ENCODE measurements around the gene ZNF628.

ZNF628 gene

GRCh38 chr19:55465460-55466240 is 10.8 kb upstream of the ZNF628 start:
- DNase-seq (ENCODE audit: low spot score): no peak
- Mint-ChIP-seq H3K27me3 (ENCODE audit: low read depth) (no peaks in the 10 kb centered on the region), H3K4me3 (no peak overlapping the region), H3K27ac (no peak overlapping the region), H3K9me3 (no peaks in the 10 kb centered on the region), H3K4me1 (ENCODE audit: low read depth) (peaks cover 13% of the 10 kb centered on the region), H3K36me3 (ENCODE audit: low read depth) (no peaks in the 10 kb centered on the region)

- no peaks in the 10 kb centered on the region for H3K36me3 Mint-ChIP-seq (ENCODE audit: low read depth)
- DNase-seq (ENCODE audit: low spot score): no peak
- no peak overlapping the region for H3K4me3 Mint-ChIP-seq
- H3K27me3 Mint-ChIP-seq (ENCODE audit: low read depth): no peaks in the 10 kb centered on the region
- H3K27ac Mint-ChIP-seq: no peak overlapping the region
- H3K4me1 Mint-ChIP-seq (ENCODE audit: low read depth): peaks cover 9% of the 10 kb centered on the region
- H3K9me3 Mint-ChIP-seq: no peaks in the 10 kb centered on the region
Observed at GRCh38 chr19:55466241-55466614, 10.2 kb upstream of the ZNF628 start.

GRCh38 chr19:55467236-55468053 is 9.0 kb upstream of the ZNF628 start:
- peak; percentile 62 for DNase-seq (ENCODE audit: low spot score)
- no peaks in the 10 kb centered on the region for H3K9me3 Mint-ChIP-seq
- no peaks in the 10 kb centered on the region for H3K36me3 Mint-ChIP-seq (ENCODE audit: low read depth)
- peaks cover 5% of the 10 kb centered on the region for H3K4me1 Mint-ChIP-seq (ENCODE audit: low read depth)
- H3K4me3 Mint-ChIP-seq: no peak overlapping the region
- no peak overlapping the region for H3K27ac Mint-ChIP-seq
- H3K27me3 Mint-ChIP-seq (ENCODE audit: low read depth): no peaks in the 10 kb centered on the region

GRCh38 chr19:55468054-55468393 is 8.4 kb upstream of the ZNF628 start:
- H3K4me3 Mint-ChIP-seq: no peak overlapping the region
- no peaks in the 10 kb centered on the region for H3K9me3 Mint-ChIP-seq
- H3K36me3 Mint-ChIP-seq (ENCODE audit: low read depth): no peaks in the 10 kb centered on the region
- no peak for DNase-seq (ENCODE audit: low spot score)
- H3K27me3 Mint-ChIP-seq (ENCODE audit: low read depth): no peaks in the 10 kb centered on the region
- no peak overlapping the region for H3K27ac Mint-ChIP-seq
- H3K4me1 Mint-ChIP-seq (ENCODE audit: low read depth): peaks cover 4% of the 10 kb centered on the region

GRCh38 chr19:55471266-55471665 is 5.2 kb upstream of the ZNF628 start:
- H3K4me3 Mint-ChIP-seq: no peak overlapping the region
- no peaks in the 10 kb centered on the region for H3K36me3 Mint-ChIP-seq (ENCODE audit: low read depth)
- H3K27me3 Mint-ChIP-seq (ENCODE audit: low read depth): no peaks in the 10 kb centered on the region
- no peaks in the 10 kb centered on the region for H3K9me3 Mint-ChIP-seq
- H3K27ac Mint-ChIP-seq: no peak overlapping the region
- H3K4me1 Mint-ChIP-seq (ENCODE audit: low read depth): peaks cover 4% of the 10 kb centered on the region
- DNase-seq (ENCODE audit: low spot score): no peak

GRCh38 chr19:55472463-55472862 is 4.0 kb upstream of the ZNF628 start:
- Mint-ChIP-seq H3K36me3 (ENCODE audit: low read depth) (no peaks in the 10 kb centered on the region), H3K27me3 (ENCODE audit: low read depth) (no peaks in the 10 kb centered on the region), H3K4me1 (ENCODE audit: low read depth) (peaks cover 6% of the 10 kb centered on the region), H3K4me3 (no peak overlapping the region), H3K27ac (no peak overlapping the region), H3K9me3 (no peaks in the 10 kb centered on the region)
- DNase-seq (ENCODE audit: low spot score): no peak

- no peaks in the 10 kb centered on the region for H3K36me3 Mint-ChIP-seq (ENCODE audit: low read depth)
- H3K9me3 Mint-ChIP-seq: no peaks in the 10 kb centered on the region
- H3K27me3 Mint-ChIP-seq (ENCODE audit: low read depth): no peaks in the 10 kb centered on the region
- H3K4me1 Mint-ChIP-seq (ENCODE audit: low read depth): peaks cover 10% of the 10 kb centered on the region
- DNase-seq (ENCODE audit: low spot score): no peak
- H3K4me3 Mint-ChIP-seq: no peak overlapping the region
- H3K27ac Mint-ChIP-seq: no peak overlapping the region
Observed at GRCh38 chr19:55473225-55474012, 3.0 kb upstream of the ZNF628 start.

- peak overlapping the region; percentile 32 for H3K4me3 Mint-ChIP-seq
- peaks cover 3% of the 10 kb centered on the region for H3K36me3 Mint-ChIP-seq (ENCODE audit: low read depth)
Observed at GRCh38 chr19:55474269-55475265, 1.9 kb upstream of the ZNF628 start.

GRCh38 chr19:55477905-55478304 is 1.5 kb downstream of the ZNF628 start:
- no peak for DNase-seq (ENCODE audit: low spot score)
- Mint-ChIP-seq H3K36me3 (ENCODE audit: low read depth) (peaks cover 4% of the 10 kb centered on the region), H3K27ac (peak overlapping the region; percentile 47), H3K4me3 (peak overlapping the region; percentile 87), H3K9me3 (no peaks in the 10 kb centered on the region), H3K27me3 (ENCODE audit: low read depth) (no peaks in the 10 kb centered on the region), H3K4me1 (ENCODE audit: low read depth) (peaks cover 18% of the 10 kb centered on the region)

More at GRCh38 chr19:55474269-55475265, 1.9 kb upstream of the ZNF628 start:
- H3K9me3 Mint-ChIP-seq: no peaks in the 10 kb centered on the region
- H3K27me3 Mint-ChIP-seq (ENCODE audit: low read depth): no peaks in the 10 kb centered on the region
- peak overlapping the region; percentile 41 for H3K27ac Mint-ChIP-seq
- no peak for DNase-seq (ENCODE audit: low spot score)
- peaks cover 18% of the 10 kb centered on the region for H3K4me1 Mint-ChIP-seq (ENCODE audit: low read depth)

- H3K4me1 Mint-ChIP-seq (ENCODE audit: low read depth): peaks cover 18% of the 10 kb centered on the region
- H3K9me3 Mint-ChIP-seq: no peaks in the 10 kb centered on the region
- peaks cover 4% of the 10 kb centered on the region for H3K36me3 Mint-ChIP-seq (ENCODE audit: low read depth)
- H3K4me3 Mint-ChIP-seq: peak overlapping the region; percentile 87
- no peak for DNase-seq (ENCODE audit: low spot score)
- no peaks in the 10 kb centered on the region for H3K27me3 Mint-ChIP-seq (ENCODE audit: low read depth)
- peak overlapping the region; percentile 47 for H3K27ac Mint-ChIP-seq
Observed at GRCh38 chr19:55478364-55478763, 1.9 kb downstream of the ZNF628 start.

- no peak for DNase-seq (ENCODE audit: low spot score)
- Mint-ChIP-seq H3K4me1 (ENCODE audit: low read depth) (peaks cover 18% of the 10 kb centered on the region), H3K4me3 (peak overlapping the region; percentile 87), H3K27ac (peak overlapping the region; percentile 55), H3K9me3 (no peaks in the 10 kb centered on the region), H3K27me3 (ENCODE audit: low read depth) (no peaks in the 10 kb centered on the region), H3K36me3 (ENCODE audit: low read depth) (peaks cover 4% of the 10 kb centered on the region)
Observed at GRCh38 chr19:55479045-55479444, 2.6 kb downstream of the ZNF628 start.

GRCh38 chr19:55479451-55480230 is 3.2 kb downstream of the ZNF628 start:
- Mint-ChIP-seq H3K4me1 (ENCODE audit: low read depth) (peaks cover 18% of the 10 kb centered on the region), H3K27ac (peak overlapping the region; percentile 55), H3K36me3 (ENCODE audit: low read depth) (peaks cover 4% of the 10 kb centered on the region), H3K27me3 (ENCODE audit: low read depth) (no peaks in the 10 kb centered on the region), H3K4me3 (peak overlapping the region; percentile 17), H3K9me3 (no peaks in the 10 kb centered on the region)
- DNase-seq (ENCODE audit: low spot score): no peak

Data from T-helper 2 cell treated with Interferon-gamma antibody and Interleukin-4, amounts not matched to agents 5 μg/mL and 100 μg/mL, for 36 hours (primary cell).